PC-3 (cell line): Measurements from ENCODE around the gene CPSF3.

Source experiments
- CTCF ChIP-seq: fragments of 300-600 bp; sonication (generic); conservative IDR thresholded peaks from 2 replicates; pipeline ENCODE4 v1.5.1; 2017; ENCODE audit warnings: antibody characterized with exemption, low read depth, mild to moderate bottlenecking, low read length
- EZH2phosphoT487 ChIP-seq: fragments of 300-600 bp; sonication (generic); IDR thresholded peaks from 2 replicates; pipeline ENCODE4 v1.6.1; 2018; ENCODE audit warnings: mild to moderate bottlenecking, antibody characterized with exemption, low read length, borderline replicate concordance

GRCh38 chr2:9375857-9376428 lies 47.5 kb upstream of the CPSF3 start:
- TF ChIP-seq CTCF (no peak), EZH2phosphoT487 (no peak)
